CD14-positive monocyte (primary cell): ENCODE results near the gene TTPAL. TPM values are rescaled to one million over a fixed set of nuclear protein-coding genes. Genes with fewer than 3 reads are reported as not detected.
A peak's percentile ranks its signal among the peaks of the same experiment; 100 is the strongest.

Experiments
- DNase-seq, 3 donors: peaks; one replicate each; pipeline ENCODE4 v3.0.0-alpha.2; 2011 to 2022
- H2AFZ ChIP-seq: 2 replicates; pipeline ENCODE4 v1.6.0; 2012; ENCODE audit warnings: mild to moderate bottlenecking, low read depth, low read length, inconsistent platforms; ENCODE audit not compliant: insufficient read depth, poor library complexity, severe bottlenecking
- H3K27ac ChIP-seq, 2 donors: 1 replicate in 1 of 2; 2 replicates in 1 of 2; pipeline ENCODE4 v1.5.1; 2012 to 2013; ENCODE audit warnings: low read length in 2 of 2, control low read depth in 1 of 2, inconsistent platforms in 1 of 2, low read depth in 1 of 2, mild to moderate bottlenecking in 1 of 2
- H3K27me3 ChIP-seq, 2 donors: one replicate each; pipeline versions ENCODE4 v1.6.0 to v1.6.1; 2011 to 2013; ENCODE audit warnings: low read length in 2 of 2; ENCODE audit not compliant: control insufficient read depth in 2 of 2, insufficient read depth in 2 of 2
- H3K36me3 ChIP-seq, 2 donors: replicated peaks in 1 of 2; 1 replicate in 1 of 2; 2 replicates in 1 of 2; pipeline versions ENCODE4 v1.5.1 to v1.6.1; 2012 to 2013; ENCODE audit warnings: low read length in 2 of 2, control low read depth in 1 of 2, inconsistent platforms in 1 of 2, mild to moderate bottlenecking in 1 of 2; ENCODE audit not compliant: insufficient read depth in 2 of 2, control insufficient read depth in 1 of 2
- H3K4me1 ChIP-seq, 2 donors: 1 replicate in 1 of 2; 2 replicates in 1 of 2; pipeline versions ENCODE4 v1.5.1 to v1.6.1; 2012 to 2013; ENCODE audit warnings: low read length in 2 of 2, control low read depth in 1 of 2, inconsistent platforms in 1 of 2, mild to moderate bottlenecking in 1 of 2, moderate library complexity in 1 of 2; ENCODE audit not compliant: insufficient read depth in 2 of 2, control insufficient read depth in 1 of 2
- H3K4me2 ChIP-seq: replicated peaks from 2 replicates; pipeline ENCODE3; 2012; ENCODE audit warnings: low read length, moderate library complexity, mild to moderate bottlenecking; ENCODE audit not compliant: poor library complexity, severe bottlenecking; ENCODE audit errors: extremely low read depth
- H3K4me3 ChIP-seq, 3 experiments: fragments of 200-600 bp in 1 of 3; sonication (generic) in 1 of 3; replicated peaks in 1 of 3; 1 replicate in 2 of 3; 2 replicates in 1 of 3; pipeline ENCODE4 v1.5.1; 2011 to 2013; ENCODE audit warnings: low read length in 3 of 3, mild to moderate bottlenecking in 3 of 3, control low read depth in 2 of 3, low read depth in 2 of 3, inconsistent platforms in 1 of 3, moderate library complexity in 1 of 3
- H3K79me2 ChIP-seq: 2 replicates; pipeline ENCODE4 v1.6.0; 2012; ENCODE audit warnings: mild to moderate bottlenecking, control low read depth, inconsistent platforms, low read length, moderate library complexity; ENCODE audit not compliant: insufficient read depth
- H3K9ac ChIP-seq: 2 replicates; pipeline ENCODE4 v1.6.0; 2017; ENCODE audit warnings: low read length, mild to moderate bottlenecking; ENCODE audit not compliant: insufficient read depth, poor library complexity, severe bottlenecking
- H3K9me3 ChIP-seq, 2 donors: replicated peaks in 1 of 2; 1 replicate in 1 of 2; 2 replicates in 1 of 2; pipeline versions ENCODE4 v1.5.1 to v1.6.1; 2012 to 2013; ENCODE audit warnings: low read length in 2 of 2, control low read depth in 1 of 2; ENCODE audit not compliant: control insufficient read depth in 1 of 2, insufficient read depth in 1 of 2
- H4K20me1 ChIP-seq: 2 replicates; pipeline ENCODE4 v1.6.0; 2012; ENCODE audit warnings: mild to moderate bottlenecking, low read length, control low read depth, moderate library complexity; ENCODE audit not compliant: insufficient read depth
- H3K27ac Mint-ChIP-seq, 7 donors: one replicate each; pipeline ENCODE4 v1.8.0; 2020; ENCODE audit warnings: mild to moderate bottlenecking in 7 of 7, mixed read lengths in 7 of 7, moderate library complexity in 6 of 7, inconsistent platforms in 2 of 7
- H3K27me3 Mint-ChIP-seq, 3 donors: one replicate each; pipeline ENCODE4 v1.8.0; 2021 to 2022; ENCODE audit warnings: low read depth in 3 of 3, mild to moderate bottlenecking in 3 of 3, mixed read lengths in 3 of 3, moderate library complexity in 3 of 3, inconsistent platforms in 1 of 3
- H3K36me3 Mint-ChIP-seq, 2 donors: one replicate each; pipeline ENCODE4 v1.8.0; 2020; ENCODE audit warnings: mixed read lengths in 2 of 2, inconsistent platforms in 1 of 2, mild to moderate bottlenecking in 1 of 2
- H3K4me1 Mint-ChIP-seq: one replicate; pipeline ENCODE4 v1.8.0; 2020; ENCODE audit warnings: mild to moderate bottlenecking, mixed read lengths
- H3K4me3 Mint-ChIP-seq, 2 donors: one replicate each; pipeline ENCODE4 v1.8.0; 2020; ENCODE audit warnings: mild to moderate bottlenecking in 2 of 2, mixed read lengths in 2 of 2, moderate library complexity in 1 of 2
- H3K9me3 Mint-ChIP-seq, 7 donors: one replicate each; pipeline ENCODE4 v1.8.0; 2020 to 2022; ENCODE audit warnings: mixed read lengths in 7 of 7, mild to moderate bottlenecking in 6 of 7, moderate library complexity in 6 of 7, inconsistent platforms in 2 of 7
- WGBS: methylation state at CpG from one replicate; pipeline ENCODE4 v1.1.5; 2013; ENCODE audit warnings: missing lambda C conversion rate; ENCODE audit not compliant: insufficient coverage; 5-methylcytosine and 5-hydroxymethylcytosine counted together
- intact Hi-C, 2 donors: fragments of 100-400 bp; cut with micrococcal nuclease; formaldehyde crosslinking; loops; one replicate each; pipeline versions ENCODE4 v1.15.0 to v1.15.1; 2023
- polyA plus RNA-seq, 3 donors: library from polyadenylated mRNA; depleted of rRNA in 1 of 3; unstranded in 2 of 3; stranded (reverse) in 1 of 3; fragments of 300-500 nt in 2 of 3; fragments of >200 nt in 1 of 3; fragmentation: Illumina TruSeq in 2 of 3; gene quantifications; 1 replicate in 2 of 3; 2 replicates in 1 of 3; pipeline ENCODE4 v1.2.3, GENCODE V29; 2012 to 2021
- TF ChIP-seq, protein P1 (sequence below): fragments of 200-600 bp; IDR thresholded peaks from one replicate; pipeline ENCODE4 v1.8.0; 2022; ENCODE audit warnings: antibody characterized with exemption, mild to moderate bottlenecking

Gene TTPAL
- polyA plus RNA-seq, 3 donors: 1.5 to 4.9 (median 3.0) TPM

DNA sequence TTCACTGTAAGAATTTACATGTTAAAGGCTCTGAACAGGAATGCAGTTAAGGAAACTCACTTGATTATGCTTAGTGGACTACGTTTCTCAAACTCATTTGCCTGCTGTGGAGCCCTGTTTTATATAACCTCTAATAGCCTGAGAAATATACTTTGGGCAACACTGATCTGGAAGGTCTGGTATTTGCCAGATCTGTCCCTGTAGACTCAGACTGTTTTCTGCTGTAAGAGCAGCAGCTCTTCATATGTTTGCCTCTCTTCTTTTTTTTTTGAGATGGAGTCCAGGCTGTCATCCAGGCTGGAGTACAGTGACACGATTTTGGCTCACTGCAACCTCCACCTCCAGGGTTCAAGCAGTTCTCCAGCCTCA, 10.1 kb downstream of the TTPAL start:
- Histone ChIP-seq H4K20me1 (no peaks in the 10 kb centered on the region), H3K36me3 (peaks cover 32 to 85% of the 10 kb centered on the region in 2 donors), H3K4me3 (no peak overlapping the region), H3K79me2 (no peaks in the 10 kb centered on the region), H3K27me3 (no peaks in the 10 kb centered on the region), H2AFZ (no peak overlapping the region), H3K27ac (no peak overlapping the region), H3K4me1 (no peaks in the 10 kb centered on the region), H3K4me2 (no peak overlapping the region), H3K9ac (no peak overlapping the region), H3K9me3 (no peaks in the 10 kb centered on the region)
- Mint-ChIP-seq H3K4me3 (no peak overlapping the region), H3K27ac (peak overlapping the region in 2 of 7 donors; percentile 30 to 50), H3K27me3 (no peaks in the 10 kb centered on the region), H3K4me1 (peaks cover 3% of the 10 kb centered on the region), H3K36me3 (peaks cover 50 to 82% of the 10 kb centered on the region in 2 donors), H3K9me3 (no peaks in the 10 kb centered on the region)
- TF ChIP-seq, protein P1, sequence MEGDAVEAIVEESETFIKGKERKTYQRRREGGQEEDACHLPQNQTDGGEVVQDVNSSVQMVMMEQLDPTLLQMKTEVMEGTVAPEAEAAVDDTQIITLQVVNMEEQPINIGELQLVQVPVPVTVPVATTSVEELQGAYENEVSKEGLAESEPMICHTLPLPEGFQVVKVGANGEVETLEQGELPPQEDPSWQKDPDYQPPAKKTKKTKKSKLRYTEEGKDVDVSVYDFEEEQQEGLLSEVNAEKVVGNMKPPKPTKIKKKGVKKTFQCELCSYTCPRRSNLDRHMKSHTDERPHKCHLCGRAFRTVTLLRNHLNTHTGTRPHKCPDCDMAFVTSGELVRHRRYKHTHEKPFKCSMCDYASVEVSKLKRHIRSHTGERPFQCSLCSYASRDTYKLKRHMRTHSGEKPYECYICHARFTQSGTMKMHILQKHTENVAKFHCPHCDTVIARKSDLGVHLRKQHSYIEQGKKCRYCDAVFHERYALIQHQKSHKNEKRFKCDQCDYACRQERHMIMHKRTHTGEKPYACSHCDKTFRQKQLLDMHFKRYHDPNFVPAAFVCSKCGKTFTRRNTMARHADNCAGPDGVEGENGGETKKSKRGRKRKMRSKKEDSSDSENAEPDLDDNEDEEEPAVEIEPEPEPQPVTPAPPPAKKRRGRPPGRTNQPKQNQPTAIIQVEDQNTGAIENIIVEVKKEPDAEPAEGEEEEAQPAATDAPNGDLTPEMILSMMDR: no peak
- 100% methylated on average over 2 of the region's 2 CpGs for WGBS
- intact Hi-C loops: no loop called here
- DNase-seq: no peak

DNA sequence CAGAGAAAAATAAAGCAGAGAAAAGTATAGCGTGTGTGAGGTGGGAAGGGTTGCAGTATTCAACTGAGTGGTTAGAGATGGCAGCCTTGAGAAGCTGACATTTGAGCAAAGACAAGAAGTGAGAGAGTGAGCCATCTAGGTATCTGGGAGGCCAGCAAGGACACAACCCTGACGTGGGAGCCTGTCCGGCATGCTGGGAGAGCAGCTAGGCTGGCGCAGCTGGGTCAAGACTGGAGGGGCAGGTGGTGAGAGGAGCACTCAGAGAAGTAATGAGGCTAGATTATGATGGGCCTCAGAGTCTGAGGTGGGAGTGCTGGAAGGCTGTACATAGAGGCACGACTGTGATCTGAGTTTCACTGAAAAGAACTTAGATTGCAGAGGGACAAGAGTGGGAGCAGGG, 12.9 kb downstream of the TTPAL start:
- no peak overlapping the region for H3K9ac ChIP-seq
- intact Hi-C loops: no loop called here
- Mint-ChIP-seq H3K4me3 (no peak overlapping the region), H3K27me3 (peaks cover 0 to 2% (median 0%) of the 10 kb centered on the region in 3 donors), H3K4me1 (no peaks in the 10 kb centered on the region), H3K9me3 (no peaks in the 10 kb centered on the region), H3K27ac (peak overlapping the region in 3 of 7 donors; percentile 12 to 21 (median 13)), H3K36me3 (peaks cover 54 to 81% of the 10 kb centered on the region in 2 donors)
- H3K27ac ChIP-seq: no peak overlapping the region
- peaks cover 47 to 93% of the 10 kb centered on the region in 2 donors for H3K36me3 ChIP-seq
- TF ChIP-seq, protein P1: no peak
- no peak for DNase-seq
- H3K9me3 ChIP-seq: no peaks in the 10 kb centered on the region
- H3K4me1 ChIP-seq: no peaks in the 10 kb centered on the region
- no peak overlapping the region for H3K4me2 ChIP-seq
- H4K20me1 ChIP-seq: no peaks in the 10 kb centered on the region
- H3K4me3 ChIP-seq: no peak overlapping the region
- WGBS: 92% methylated on average over 5 of the region's 5 CpGs
- H2AFZ ChIP-seq: no peak overlapping the region
- no peaks in the 10 kb centered on the region for H3K79me2 ChIP-seq
- no peaks in the 10 kb centered on the region for H3K27me3 ChIP-seq
